Measurements from ENCODE around the gene MAGEA8. TPM values are rescaled to one million over a fixed set of nuclear protein-coding genes. Genes with fewer than 3 reads are reported as not detected.
A peak's percentile ranks its signal among the peaks of the same experiment; 100 is the strongest.
"Not testable (repeated sequence)": the region's sequence is repeated elsewhere in the genome, so short reads cannot be mapped to it uniquely, and the experiment has no call there.

The MAGEA8 gene
- total and polyA plus RNA-seq, 9 of the 15 experiments (the other 6 are each of a cell fraction or from before 2014, with no cell fraction given), result 0.49 to 4.6 (median 1.9) TPM

DNA sequence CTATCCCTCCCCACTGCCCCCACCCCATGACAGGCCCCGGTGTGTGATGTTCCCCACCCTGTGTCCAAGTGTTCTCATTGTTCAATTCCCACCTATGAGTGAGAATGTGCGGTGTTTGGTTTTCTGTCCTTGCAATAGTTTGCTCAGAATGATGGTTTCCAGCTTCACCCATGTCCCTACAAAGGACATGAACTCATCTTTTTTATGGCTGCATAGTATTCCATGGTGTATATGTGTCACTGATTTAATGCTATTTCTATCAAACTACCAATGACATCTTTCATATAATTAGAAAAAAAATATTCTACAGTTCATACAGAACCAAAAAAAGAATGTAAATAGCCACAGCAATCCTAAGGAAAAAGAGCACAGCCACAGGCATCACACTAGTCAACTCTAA lies 9.8 kb downstream of the MAGEA8 start:
- FAIRE-seq; POLR2A ChIA-PET; H3K9ac ChIP-seq (ENCODE audit: insufficient read depth in 1 of 2, low read depth in 2 of 2, low read length in 2 of 2); H3K9me1 ChIP-seq (ENCODE audit: control insufficient read depth, insufficient read depth, low read length); BruUV-seq (replicated peaks); H3K4me3 ChIP-seq; H3K4me1 ChIP-seq (replicated peaks in 1 of 2; ENCODE audit: control insufficient read depth in 2 of 2, insufficient read depth in 2 of 2, low read length in 2 of 2); in situ Hi-C loops (cut with MboI); H3K27ac ChIP-seq (ENCODE audit: extremely low read depth, low read depth, low read length); ATAC-seq; H3K4me2 ChIP-seq (ENCODE audit: insufficient read depth, low read length); intact Hi-C loops (cut with micrococcal nuclease); H3K36me3 ChIP-seq (ENCODE audit: control insufficient read depth, insufficient read depth, low read length); H2AFZ ChIP-seq (ENCODE audit: low read depth, low read length); H3K9me3 ChIP-seq (replicated peaks; ENCODE audit: control insufficient read depth, insufficient read depth, low read depth, low read length); H3K27me3 ChIP-seq (ENCODE audit: control insufficient read depth in 2 of 2, insufficient read depth in 2 of 2, low read length in 2 of 2); DNase-seq (ENCODE audit: extremely low read depth in 1 of 4, low spot score in 3 of 4); CTCF ChIA-PET (ENCODE audit: low intra/inter-chr PET ratio); H4K20me1 ChIP-seq (replicated peaks; ENCODE audit: control insufficient read depth, insufficient read depth, low read length); H3K79me2 ChIP-seq (ENCODE audit: control insufficient read depth, insufficient read depth, low read length): not testable (repeated sequence)
- WGBS (ENCODE audit: insufficient coverage, low coverage, missing lambda C conversion rate), result 50% methylated on average over 1 of the region's 2 CpGs
- TF ChIP-seq ZNF146 (CRISPR knock-in tag; IDR thresholded peaks at IDR 0.05; ENCODE audit: unreplicated experiment), result peak; percentile 62

GRCh38 chrX:149898554-149898953 lies 17.6 kb downstream of the MAGEA8 start:
- no peaks in the 10 kb centered on the region for H3K36me3 ChIP-seq (ENCODE audit: control insufficient read depth, insufficient read depth, low read length)
- no peak; the same call in 2 of the 3 replicates for ATAC-seq
- no peaks in the 10 kb centered on the region for H3K79me2 ChIP-seq (ENCODE audit: control insufficient read depth, insufficient read depth, low read length)
- no peak overlapping the region for H3K9ac ChIP-seq (ENCODE audit: insufficient read depth in 1 of 2, low read depth in 2 of 2, low read length in 2 of 2)
- H3K4me2 ChIP-seq (ENCODE audit: insufficient read depth, low read length), result no peak overlapping the region
- 0 out of 2 replicates have a peak, but pooled peaks cover 2% of the 10 kb centered on the region for H3K9me3 ChIP-seq (replicated peaks; ENCODE audit: control insufficient read depth, insufficient read depth, low read depth, low read length)
- ChIA-PET POLR2A (no interaction called here), CTCF (ENCODE audit: low intra/inter-chr PET ratio) (no interaction called here)
- H3K27me3 ChIP-seq (ENCODE audit: control insufficient read depth in 2 of 2, insufficient read depth in 2 of 2, low read length in 2 of 2), result no peaks in the 10 kb centered on the region
- no TSS peak for BruUV-seq (replicated peaks)
- H3K4me1 ChIP-seq (replicated peaks in 1 of 2; ENCODE audit: control insufficient read depth in 2 of 2, insufficient read depth in 2 of 2, low read length in 2 of 2), result peaks cover 0 to 2% of the 10 kb centered on the region in 2 experiments; a peak in 2 of 5 replicates
- WGBS (ENCODE audit: insufficient coverage, low coverage, missing lambda C conversion rate), result 29% methylated on average over 1 of the region's 1 CpG
- H4K20me1 ChIP-seq (replicated peaks; ENCODE audit: control insufficient read depth, insufficient read depth, low read length), result no peaks in the 10 kb centered on the region
- H3K9me1 ChIP-seq (ENCODE audit: control insufficient read depth, insufficient read depth, low read length), result no peaks in the 10 kb centered on the region
- no peak overlapping the region for H3K4me3 ChIP-seq
- no peak for DNase-seq (ENCODE audit: extremely low read depth in 1 of 4, low spot score in 3 of 4)
- H2AFZ ChIP-seq (ENCODE audit: low read depth, low read length), result 0 out of 2 replicates have a peak overlapping the region, but pooled peaks have one; percentile 50
- FAIRE-seq, result no peak
- in situ Hi-C loops (cut with MboI), result no loop called here
- intact Hi-C loops (cut with micrococcal nuclease), result loop anchor here (5.0 kb wide), 1 partner anchor 39 kb away; the partner anchor contains the start of gene EOLA2
- no peak overlapping the region for H3K27ac ChIP-seq (ENCODE audit: extremely low read depth, low read depth, low read length)
- TF ChIP-seq, protein P1, sequence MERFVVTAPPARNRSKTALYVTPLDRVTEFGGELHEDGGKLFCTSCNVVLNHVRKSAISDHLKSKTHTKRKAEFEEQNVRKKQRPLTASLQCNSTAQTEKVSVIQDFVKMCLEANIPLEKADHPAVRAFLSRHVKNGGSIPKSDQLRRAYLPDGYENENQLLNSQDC (CRISPR knock-in tag; IDR thresholded peaks at IDR 0.05), result no peak
- no peak for TF ChIP-seq ZNF766 (CRISPR knock-in tag; conservative IDR thresholded peaks at IDR 0.05)
- no peak for TF ChIP-seq ZNF778 (CRISPR knock-in tag; IDR thresholded peaks at IDR 0.05)
- no peak for TF ChIP-seq POLR2G (IDR thresholded peaks at IDR 0.05; ENCODE audit: low read depth, low read length)
- TF ChIP-seq RBBP5 (IDR thresholded peaks at IDR 0.05; ENCODE audit: borderline replicate concordance, insufficient read depth, low read length, poor library complexity, severe bottlenecking), result no peak
- no peak for TF ChIP-seq TAF7 (tag; IDR thresholded peaks at IDR 0.05)
- TF ChIP-seq COPS2 (conservative IDR thresholded peaks at IDR 0.05), result no peak
- TF ChIP-seq STAT6 (CRISPR knock-in tag; IDR thresholded peaks at IDR 0.05), result no peak

Measured in K562 (cell line).